HFF-Myc (cell line): ENCODE data around the gene MGA.
A peak's percentile ranks its signal among the peaks of the same experiment; 100 is the strongest.

Experiments
- DNase-seq: peaks from one replicate; pipeline ENCODE4 v3.0.0-alpha.2; 2011; ENCODE audit warnings: low read depth; ENCODE audit errors: extremely low read depth
- H3K4me3 ChIP-seq: replicated peaks from 2 replicates; pipeline ENCODE4 v1.5.1; 2011; ENCODE audit warnings: low read depth, mild to moderate bottlenecking, control low read depth, low read length
- CTCF ChIP-seq: IDR thresholded peaks from 2 replicates; pipeline ENCODE4 v1.5.1; 2012; ENCODE audit warnings: mild to moderate bottlenecking, low read depth, low read length, control low read depth; ENCODE audit errors: missing control alignments

MGA gene

GRCh38 chr15:41791547-41791937, 131.3 kb downstream of the MGA start:
- no peak for TF ChIP-seq CTCF
- DNase-seq: no peak
- no peak overlapping the region for H3K4me3 ChIP-seq

GRCh38 chr15:41792000-41792637, 131.9 kb downstream of the MGA start:
- no peak for TF ChIP-seq CTCF
- no peak for DNase-seq
- H3K4me3 ChIP-seq: no peak overlapping the region

- TF ChIP-seq CTCF: no peak
- no peak overlapping the region for H3K4me3 ChIP-seq
- peak; percentile 77 for DNase-seq
Measured at GRCh38 chr15:41794081-41794480, 133.9 kb downstream of the MGA start.

GRCh38 chr15:41795996-41796856, 136.0 kb downstream of the MGA start:
- peak; percentile 94 for DNase-seq
- no peak for TF ChIP-seq CTCF
- H3K4me3 ChIP-seq: no peak overlapping the region

- no peak overlapping the region for H3K4me3 ChIP-seq
- no peak for DNase-seq
- no peak for TF ChIP-seq CTCF
Measured at GRCh38 chr15:41797201-41797944, 137.2 kb downstream of the MGA start.

GRCh38 chr15:41798607-41799487, 138.6 kb downstream of the MGA start:
- DNase-seq: no peak
- no peak overlapping the region for H3K4me3 ChIP-seq
- no peak for TF ChIP-seq CTCF
